ENCODE data around the gene DLGAP4. TPM values are rescaled to one million over a fixed set of nuclear protein-coding genes. Genes with fewer than 3 reads are reported as not detected.
A peak's percentile ranks its signal among the peaks of the same experiment; 100 is the strongest.

Gene DLGAP4
- total and polyA plus RNA-seq, 2 of the 13 experiments (the other 11 are each of a cell fraction or from before 2014, with no cell fraction given) = 15.2 to 26.7 TPM

DNA sequence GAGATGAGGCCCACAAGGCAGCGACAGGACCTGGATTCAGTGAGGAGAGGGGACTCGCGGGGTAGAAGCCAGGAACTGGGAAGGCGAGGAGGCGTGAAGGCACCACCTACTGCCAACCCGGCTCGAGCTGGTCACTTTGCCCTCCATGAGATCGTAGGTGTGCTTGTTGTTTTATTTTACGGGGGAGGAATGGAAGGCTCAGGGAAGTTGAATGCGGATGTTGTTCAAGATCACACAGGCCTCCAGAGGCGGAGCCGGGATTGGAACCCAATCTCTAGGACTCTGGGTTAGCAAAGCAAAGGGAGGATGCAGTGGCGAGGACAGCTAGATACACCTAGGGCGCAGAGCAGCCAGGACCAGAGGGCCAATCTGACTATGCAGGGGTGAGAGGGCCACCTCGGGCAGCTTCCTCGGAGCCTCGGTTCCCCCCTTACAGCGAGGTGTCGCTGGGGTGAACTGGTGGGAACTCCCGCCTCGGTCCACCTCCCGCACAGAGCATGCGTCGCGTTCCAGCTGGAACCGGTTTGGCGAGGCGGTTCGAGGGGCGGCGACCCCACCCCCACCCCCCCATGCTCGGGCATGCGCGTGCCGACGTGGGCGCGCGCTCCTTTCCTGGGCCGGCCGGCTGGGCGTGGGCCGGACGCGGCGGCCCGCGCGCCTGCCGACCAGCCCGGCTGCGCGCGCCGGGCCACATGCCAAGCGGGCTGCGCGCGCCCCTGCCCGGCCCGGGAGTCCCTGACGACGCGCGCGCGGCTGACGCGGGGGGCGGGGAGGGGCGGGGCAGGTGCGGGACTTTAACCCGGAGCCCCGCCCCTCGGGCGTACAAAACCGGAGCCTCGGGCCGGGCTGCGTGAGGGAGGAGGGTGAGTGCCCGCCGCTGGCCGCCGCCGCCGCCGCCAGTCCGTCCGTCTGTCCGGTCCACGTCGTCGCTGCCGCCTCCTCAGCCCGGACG lies 154.8 kb downstream of the DLGAP4 start (continued):
- TF ChIP-seq TCF7 (IDR thresholded peaks at IDR 0.05; ENCODE audit: low read depth) (no peak), NCOA1 (CRISPR knock-in tag; IDR thresholded peaks at IDR 0.05) (no peak), PATZ1 (CRISPR knock-in tag; IDR thresholded peaks at IDR 0.05) (peak; percentile 96), ZNF431 (CRISPR knock-in tag; IDR thresholded peaks at IDR 0.05; ENCODE audit: borderline replicate concordance, low read depth) (peak; percentile 94), ZNF703 (CRISPR knock-in tag; IDR thresholded peaks at IDR 0.05; ENCODE audit: borderline replicate concordance) (no peak; the same call in 1 of the 2 replicates), ZSCAN21 (CRISPR knock-in tag; IDR thresholded peaks at IDR 0.05; ENCODE audit: borderline replicate concordance) (peak; percentile 78), ZNF556 (CRISPR knock-in tag; IDR thresholded peaks at IDR 0.05; ENCODE audit: borderline replicate concordance) (0 out of 2 replicates have a peak, but pooled peaks have one; percentile 35), ATAD3A (CRISPR knock-in tag; IDR thresholded peaks at IDR 0.05) (peak; percentile 74; the same call in 1 of the 2 replicates), HMGXB3 (CRISPR knock-in tag; IDR thresholded peaks at IDR 0.05; ENCODE audit: borderline replicate concordance) (peak; percentile 21; the same call in 1 of the 2 replicates), HOXD1 (CRISPR knock-in tag; IDR thresholded peaks at IDR 0.05) (peak; percentile 73), DMAP1 (CRISPR knock-in tag; IDR thresholded peaks at IDR 0.05) (peak; percentile 88), FOXK2 (IDR thresholded peaks at IDR 0.05) (no peak), ZFP1 (CRISPR knock-in tag; IDR thresholded peaks at IDR 0.05) (no peak), HOMEZ (CRISPR knock-in tag; IDR thresholded peaks at IDR 0.05; ENCODE audit: low read depth) (no peak)

Measured in HepG2 (cell line).